ENCODE results near the gene A4GNT. TPM values are rescaled to one million over a fixed set of nuclear protein-coding genes. Genes with fewer than 3 reads are reported as not detected.
"Not testable (repeated sequence)": the region's sequence is repeated elsewhere in the genome, so short reads cannot be mapped to it uniquely, and the experiment has no call there.

A4GNT gene
- total and polyA plus RNA-seq, 8 donors: 0.34 to 2.0 (median 1.1) TPM

DNA sequence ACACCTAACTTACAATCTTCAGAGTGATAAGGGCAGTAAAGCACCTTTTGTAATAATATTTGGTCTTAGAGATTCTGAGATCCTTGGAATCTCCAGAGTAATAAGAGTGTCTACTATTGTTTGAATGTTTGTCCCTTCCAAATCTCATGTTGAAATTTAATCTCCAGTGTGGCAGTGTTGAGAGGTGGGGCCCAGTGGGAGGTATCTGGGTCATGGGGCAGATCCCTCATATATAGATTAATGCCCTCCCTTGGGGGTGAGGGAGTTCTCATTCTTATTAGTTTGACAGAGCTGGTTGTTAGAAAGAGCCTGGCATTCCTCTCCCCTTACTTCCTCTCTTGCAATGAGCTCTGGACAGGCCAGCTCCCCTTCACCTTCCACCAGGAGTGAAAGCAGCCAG lies 32.8 kb downstream of the A4GNT start:
- Histone ChIP-seq H3K4me1 (no peaks in the 10 kb centered on the region), H3K27me3 (no peaks in the 10 kb centered on the region), H3K27ac (no peak overlapping the region), H3K9me3 (no peaks in the 10 kb centered on the region), H3K36me3 (peaks cover 0 to 4% (median 0%) of the 10 kb centered on the region in 3 donors), H3K4me3 (no peak overlapping the region)
- ATAC-seq (peak in 1 of 4 donors; percentile 34), FAIRE-seq (no peak), DNase-seq (no peak)
- TF ChIP-seq CTCF (IDR thresholded peaks at IDR 0.05): no peak
- intact Hi-C loops (cut with DNase I): no loop called here

GRCh38 chr3:138097192-138098172 lies 34.7 kb downstream of the A4GNT start:
- no peaks in the 10 kb centered on the region for H3K4me1 ChIP-seq
- peak in 3 of 4 donors; percentile 6 to 17 (median 13) for TF ChIP-seq CTCF (IDR thresholded peaks at IDR 0.05)
- intact Hi-C loops (cut with DNase I): no loop called here
- no peak overlapping the region for H3K27ac ChIP-seq
- H3K4me3 ChIP-seq: no peak overlapping the region
- no peak for DNase-seq
- H3K27me3 ChIP-seq: no peaks in the 10 kb centered on the region
- ATAC-seq: peak in 1 of 4 donors; percentile 34
- H3K9me3 ChIP-seq: no peaks in the 10 kb centered on the region
- H3K36me3 ChIP-seq: no peaks in the 10 kb centered on the region
- 66 to 69% methylated on average over 12 of the region's 12 CpGs for WGBS, 2 donors
- FAIRE-seq: no peak

- Histone ChIP-seq H3K27me3 (no peaks in the 10 kb centered on the region), H3K4me3 (no peak overlapping the region), H3K4me1 (no peaks in the 10 kb centered on the region), H3K27ac (no peak overlapping the region), H3K36me3 (no peaks in the 10 kb centered on the region), H3K9me3 (no peaks in the 10 kb centered on the region)
- no peak for FAIRE-seq
- DNase-seq: no peak
- no peak for TF ChIP-seq CTCF (IDR thresholded peaks at IDR 0.05)
- intact Hi-C loops (cut with DNase I): no loop called here
- ATAC-seq: no peak
- 43 to 50% methylated on average over 2 of the region's 2 CpGs for WGBS, 2 donors
These were observed 38.5 kb downstream of the A4GNT start for GRCh38 chr3:138093721-138094120.

GRCh38 chr3:138092023-138092422 lies 40.2 kb downstream of the A4GNT start:
- TF ChIP-seq CTCF (IDR thresholded peaks at IDR 0.05): no peak
- ATAC-seq (no peak), FAIRE-seq (no peak), DNase-seq (no peak)
- H3K9me3 ChIP-seq: no peaks in the 10 kb centered on the region
- H3K4me3 ChIP-seq: no peak overlapping the region
- 56 to 64% methylated on average over 2 of the region's 2 CpGs for whole genome bisulfite sequencing, 2 donors
- H3K36me3 ChIP-seq: peaks cover 0 to 5% (median 0%) of the 10 kb centered on the region in 3 donors
- intact Hi-C loops (cut with DNase I): no loop called here
- H3K27ac ChIP-seq: no peak overlapping the region
- H3K4me1 ChIP-seq: no peaks in the 10 kb centered on the region
- no peaks in the 10 kb centered on the region for H3K27me3 ChIP-seq

DNA sequence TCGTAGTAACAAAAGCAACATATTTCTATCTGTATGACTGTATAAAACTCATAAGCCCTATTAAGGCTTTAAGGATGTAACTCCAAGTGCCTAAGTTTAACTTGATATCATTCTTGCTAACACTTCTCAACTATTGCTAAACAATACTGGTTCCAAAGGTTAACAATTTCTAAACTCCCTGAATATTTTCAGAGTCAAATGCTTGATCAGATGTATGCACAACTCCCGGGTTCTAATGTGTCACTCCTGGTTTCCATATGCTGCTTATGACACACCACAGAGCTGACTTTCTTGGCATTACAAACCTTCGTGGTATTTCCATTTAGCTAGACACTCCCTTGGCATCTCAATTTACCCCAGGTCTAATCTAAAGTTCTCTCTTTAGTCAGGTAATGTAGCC lies 43.1 kb downstream of the A4GNT start:
- ATAC-seq (no peak), FAIRE-seq (no peak), DNase-seq (no peak)
- intact Hi-C loops (cut with DNase I): no loop called here
- no peak for TF ChIP-seq CTCF (IDR thresholded peaks at IDR 0.05)
- Histone ChIP-seq H3K4me1 (no peaks in the 10 kb centered on the region), H3K36me3 (peaks cover 0 to 6% (median 5%) of the 10 kb centered on the region in 3 donors), H3K9me3 (no peaks in the 10 kb centered on the region), H3K27ac (no peak overlapping the region), H3K27me3 (no peaks in the 10 kb centered on the region), H3K4me3 (no peak overlapping the region)
- 68 to 77% methylated on average over 3 of the region's 3 CpGs for WGBS, 2 donors

DNA sequence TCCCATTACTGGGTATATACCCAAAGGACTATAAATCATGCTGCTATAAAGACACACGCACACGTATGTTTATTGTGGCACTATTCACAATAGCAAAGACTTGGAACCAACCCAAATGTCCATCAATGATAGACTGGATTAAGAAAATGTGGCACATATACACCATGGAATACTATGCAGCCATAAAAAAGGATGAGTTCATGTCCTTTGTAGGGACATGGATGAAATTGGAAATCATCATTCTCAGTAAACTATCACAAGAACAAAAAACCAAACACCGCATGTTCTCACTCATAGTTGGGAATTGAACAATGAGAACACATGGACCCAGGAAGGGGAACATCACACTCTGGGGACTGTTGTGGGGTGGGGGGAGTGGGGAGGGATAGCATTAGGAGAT lies 46.4 kb downstream of the A4GNT start:
- H3K9me3 ChIP-seq; H3K27ac ChIP-seq; H3K27me3 ChIP-seq; intact Hi-C loops (cut with DNase I); FAIRE-seq; H3K4me3 ChIP-seq; DNase-seq; ATAC-seq; H3K36me3 ChIP-seq: not testable (repeated sequence)
- peaks cover 0 to 17% (median 6%) of the 10 kb centered on the region in 3 donors for H3K4me1 ChIP-seq
- 87 to 100% methylated on average over 1 of the region's 3 CpGs for WGBS, 2 donors
